Measurements from ENCODE around the gene GNAT2.

The GNAT2 gene

DNA sequence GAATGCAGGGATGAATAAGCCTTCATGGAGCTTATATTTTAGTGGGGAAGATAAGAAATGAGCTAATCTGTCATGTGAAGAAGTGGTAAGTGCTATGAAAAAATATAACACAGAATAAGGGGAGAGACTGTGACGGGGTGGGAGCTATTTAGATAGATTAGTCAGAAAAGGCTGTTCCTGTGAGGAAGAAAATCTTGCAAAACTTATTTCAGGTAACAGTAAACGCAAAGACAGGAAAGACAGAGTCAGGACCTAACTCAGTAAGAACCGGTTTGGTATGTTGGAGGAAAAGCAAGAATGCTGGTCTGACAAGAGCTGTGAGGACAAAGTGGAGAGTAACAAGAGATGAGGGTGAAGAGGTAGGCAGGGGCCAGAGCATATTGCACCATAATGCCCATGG, 49.0 kb downstream of the GNAT2 start:
- ChIA-PET CTCF (interaction anchor here (0.6 to 4.0 kb wide), 6 partner anchors 12 to 70 kb away, joined by 3 to 15 read pairs (median 5); no protein-coding TSS in a partner anchor), POLR2A (interaction anchor here (0.6 to 2.4 kb wide), 3 partner anchors 14 to 414 kb away, joined by 3 to 6 read pairs (median 5); partner anchors contain the start of gene AHCYL1)

DNA sequence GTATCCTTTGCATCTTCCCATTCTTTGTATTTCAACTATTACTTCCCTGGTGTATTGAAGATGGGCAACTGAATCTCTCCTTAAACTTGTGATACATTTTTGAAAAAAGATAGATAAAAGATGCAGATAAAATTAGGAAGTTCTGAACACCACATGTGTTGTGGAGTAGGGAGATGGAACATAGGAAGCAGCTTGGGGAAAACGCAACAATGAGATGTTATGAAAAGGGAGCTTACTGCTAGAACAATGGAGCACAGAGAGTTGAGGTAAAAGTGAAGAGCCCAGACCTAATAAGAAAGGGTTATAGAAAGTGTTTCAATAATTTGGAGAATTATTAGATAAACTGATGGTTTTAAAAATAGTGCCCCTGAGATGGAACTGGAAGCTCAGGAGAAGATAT, 50.1 kb downstream of the GNAT2 start:
- ChIA-PET POLR2A (interaction anchor here (2.4 kb wide), 1 partner anchor 23 kb away, joined by 6 read pairs; no protein-coding TSS in a partner anchor), CTCF (interaction anchor here (0.6 to 4.0 kb wide), 5 partner anchors 11 to 72 kb away, joined by 3 to 15 read pairs (median 6); no protein-coding TSS in a partner anchor)
- no peak for DNase-seq (ENCODE audit: low read depth, low spot score)
- H3K4me3 ChIP-seq (ENCODE audit: low read depth, low read length) = no peak overlapping the region
- TF ChIP-seq, protein P1, sequence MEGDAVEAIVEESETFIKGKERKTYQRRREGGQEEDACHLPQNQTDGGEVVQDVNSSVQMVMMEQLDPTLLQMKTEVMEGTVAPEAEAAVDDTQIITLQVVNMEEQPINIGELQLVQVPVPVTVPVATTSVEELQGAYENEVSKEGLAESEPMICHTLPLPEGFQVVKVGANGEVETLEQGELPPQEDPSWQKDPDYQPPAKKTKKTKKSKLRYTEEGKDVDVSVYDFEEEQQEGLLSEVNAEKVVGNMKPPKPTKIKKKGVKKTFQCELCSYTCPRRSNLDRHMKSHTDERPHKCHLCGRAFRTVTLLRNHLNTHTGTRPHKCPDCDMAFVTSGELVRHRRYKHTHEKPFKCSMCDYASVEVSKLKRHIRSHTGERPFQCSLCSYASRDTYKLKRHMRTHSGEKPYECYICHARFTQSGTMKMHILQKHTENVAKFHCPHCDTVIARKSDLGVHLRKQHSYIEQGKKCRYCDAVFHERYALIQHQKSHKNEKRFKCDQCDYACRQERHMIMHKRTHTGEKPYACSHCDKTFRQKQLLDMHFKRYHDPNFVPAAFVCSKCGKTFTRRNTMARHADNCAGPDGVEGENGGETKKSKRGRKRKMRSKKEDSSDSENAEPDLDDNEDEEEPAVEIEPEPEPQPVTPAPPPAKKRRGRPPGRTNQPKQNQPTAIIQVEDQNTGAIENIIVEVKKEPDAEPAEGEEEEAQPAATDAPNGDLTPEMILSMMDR (IDR thresholded peaks at IDR 0.05; ENCODE audit: insufficient read depth, low read length, missing control alignments) = no peak

More for the DNA sequence above, 49.0 kb downstream of the GNAT2 start:
- no peak for DNase-seq (ENCODE audit: low read depth, low spot score)
- TF ChIP-seq, protein P1 (IDR thresholded peaks at IDR 0.05; ENCODE audit: insufficient read depth, low read length, missing control alignments) = no peak
- H3K4me3 ChIP-seq (ENCODE audit: low read depth, low read length) = no peak overlapping the region

DNA sequence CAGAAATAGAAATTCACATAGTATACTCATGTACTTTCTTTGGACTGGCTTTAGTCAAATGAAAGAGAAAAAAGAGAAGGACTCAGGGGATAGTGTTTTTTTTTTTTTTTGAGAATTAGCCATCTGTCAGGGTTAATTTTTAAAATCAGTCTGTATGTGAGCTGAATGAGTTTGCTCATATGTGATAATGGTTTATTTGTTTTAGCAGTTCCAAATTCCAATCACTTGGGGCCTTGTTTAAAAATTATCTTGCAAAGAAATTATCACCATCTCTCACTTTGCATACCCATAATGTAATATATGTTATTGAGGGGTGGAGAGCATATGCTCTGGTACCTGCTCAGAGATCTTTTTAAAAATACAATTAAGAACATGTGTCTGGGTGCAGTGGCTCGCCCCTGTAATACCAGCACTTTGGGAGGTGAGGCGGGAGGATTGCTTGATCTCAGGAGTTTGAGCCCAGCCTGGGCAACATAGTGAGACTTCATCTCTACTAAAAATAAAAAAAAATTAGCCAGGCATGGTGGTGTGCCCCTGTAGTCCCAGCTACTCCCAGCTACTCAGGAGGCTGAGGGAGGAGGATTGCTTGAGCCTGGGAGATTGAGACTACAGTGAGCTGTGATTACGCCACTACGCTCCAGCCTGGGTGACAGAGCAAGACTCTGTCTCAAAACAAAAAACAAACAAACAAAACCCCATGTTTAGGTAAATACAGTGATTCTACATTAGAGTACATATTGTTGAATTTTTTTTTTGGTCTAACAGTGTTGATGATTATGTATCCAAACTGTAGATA, 51.3 kb downstream of the GNAT2 start:
- no peak for DNase-seq (ENCODE audit: low read depth, low spot score)

DNA sequence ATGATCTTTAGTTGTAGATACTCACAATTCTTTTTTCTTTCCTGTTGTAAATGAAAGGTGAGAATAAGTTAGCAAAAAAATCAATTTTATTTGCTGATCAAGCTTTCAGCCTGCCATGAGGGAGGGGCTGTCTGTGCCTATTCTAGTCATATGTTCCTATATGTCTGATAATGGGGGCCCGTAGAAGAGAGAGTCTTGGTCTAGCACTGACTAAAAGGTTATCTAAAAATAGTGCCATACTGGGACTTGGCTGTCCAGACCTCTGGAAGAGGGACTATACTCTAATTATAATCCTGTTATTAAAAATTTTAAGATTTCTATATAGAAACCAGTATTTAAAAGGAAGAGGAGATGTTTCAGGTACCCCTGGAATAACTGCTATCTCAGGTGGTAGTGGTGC, 52.4 kb downstream of the GNAT2 start:
- TF ChIP-seq, protein P1 (IDR thresholded peaks at IDR 0.05; ENCODE audit: insufficient read depth, low read length, missing control alignments) = no peak
- H3K4me3 ChIP-seq (ENCODE audit: low read depth, low read length) = no peak overlapping the region
- ChIA-PET POLR2A (no interaction called here), CTCF (interaction anchor here (0.9 to 4.0 kb wide), 3 partner anchors 14 to 35 kb away, joined by 3 to 15 read pairs (median 8); no protein-coding TSS in a partner anchor)
- no peak for DNase-seq (ENCODE audit: low read depth, low spot score)

More for the DNA sequence above, 51.3 kb downstream of the GNAT2 start:
- no peak overlapping the region for H3K4me3 ChIP-seq (ENCODE audit: low read depth, low read length)
- CTCF ChIA-PET = interaction anchor here (0.9 to 4.0 kb wide), 3 partner anchors 13 to 36 kb away, joined by 3 to 15 read pairs (median 8); no protein-coding TSS in a partner anchor
- TF ChIP-seq, protein P1 (IDR thresholded peaks at IDR 0.05; ENCODE audit: insufficient read depth, low read length, missing control alignments) = no peak
- POLR2A ChIA-PET = no interaction called here

DNA sequence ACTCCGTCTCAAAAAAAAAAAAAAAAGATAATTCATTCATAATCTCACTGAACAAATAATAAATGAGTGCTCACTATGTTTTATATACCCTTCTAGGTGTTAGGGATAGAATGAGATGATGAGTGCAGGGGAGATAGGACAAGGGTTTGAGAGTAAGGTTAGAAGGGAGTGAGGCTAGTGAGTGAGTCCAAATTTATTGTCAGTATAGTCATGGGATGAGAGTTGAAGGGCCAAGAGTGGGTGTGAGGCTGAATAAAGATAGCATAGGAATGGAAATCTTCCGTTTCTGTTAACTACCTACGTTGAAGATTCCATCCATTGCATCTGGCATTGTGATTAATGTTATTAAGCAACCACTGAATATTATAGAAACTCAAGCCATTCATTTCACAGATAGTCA, 54.2 kb downstream of the GNAT2 start:
- TF ChIP-seq, protein P1 (IDR thresholded peaks at IDR 0.05; ENCODE audit: insufficient read depth, low read length, missing control alignments) = no peak
- ChIA-PET POLR2A (interaction anchor here (1.1 kb wide), 1 partner anchor 44 kb away, joined by 3 read pairs; no protein-coding TSS in a partner anchor), CTCF (interaction anchor here (1.1 to 1.7 kb wide), 7 partner anchors 16 to 75 kb away, joined by 3 to 7 read pairs (median 4); no protein-coding TSS in a partner anchor)
- H3K4me3 ChIP-seq (ENCODE audit: low read depth, low read length) = no peak overlapping the region
- DNase-seq (ENCODE audit: low read depth, low spot score) = no peak

All from AG04449 (cell line).